LNCaP clone FGC (cell line): ENCODE data around the gene MAGI1.

Experiments used
- DNase-seq: peaks from one replicate; pipeline ENCODE4 v3.0.0-alpha.2; 2011; ENCODE audit warnings: low read depth
- H3K4me3 ChIP-seq: 2 replicates; pipeline ENCODE4 v1.5.1; 2011; ENCODE audit warnings: mild to moderate bottlenecking, low read depth, low read length, control low read depth
- TF ChIP-seq, protein P1 (sequence below): IDR thresholded peaks from 2 replicates; pipeline ENCODE4 v1.5.1; 2012; ENCODE audit warnings: mild to moderate bottlenecking; ENCODE audit not compliant: control insufficient read depth, insufficient read depth; ENCODE audit errors: extremely low read depth

MAGI1 gene

DNA sequence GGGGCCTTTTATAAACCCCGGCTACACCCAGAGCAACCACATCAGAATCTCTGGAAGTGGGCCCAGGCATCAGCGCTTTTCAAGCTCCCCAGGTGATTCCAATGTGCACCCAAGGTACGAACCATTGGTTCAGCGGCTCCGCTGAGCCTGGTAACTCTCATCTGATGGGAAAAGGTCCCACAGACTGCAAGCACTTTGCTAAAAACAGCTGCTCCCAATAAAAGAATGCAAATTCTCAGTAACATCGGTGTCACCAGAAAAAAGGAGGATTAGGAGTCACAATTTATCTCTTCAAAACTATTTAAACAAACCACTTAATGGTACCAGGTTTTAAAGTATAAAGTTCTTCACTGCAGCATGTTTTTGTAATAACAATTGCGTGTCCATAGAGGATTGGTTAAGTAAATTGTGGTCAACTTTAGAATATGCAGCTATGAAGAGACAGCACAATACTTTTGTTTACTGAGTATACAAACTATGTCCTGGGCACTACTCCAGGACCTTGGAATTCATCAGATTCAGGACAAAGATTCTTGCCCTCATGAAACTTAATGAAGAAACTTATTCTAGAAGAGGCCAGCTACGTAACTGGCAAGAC is 690.2 kb downstream of the MAGI1 start:
- peak; percentile 72 for DNase-seq
- H3K4me3 ChIP-seq, result no peak overlapping the region; the same call in 1 of the 2 replicates
- TF ChIP-seq, protein P1, sequence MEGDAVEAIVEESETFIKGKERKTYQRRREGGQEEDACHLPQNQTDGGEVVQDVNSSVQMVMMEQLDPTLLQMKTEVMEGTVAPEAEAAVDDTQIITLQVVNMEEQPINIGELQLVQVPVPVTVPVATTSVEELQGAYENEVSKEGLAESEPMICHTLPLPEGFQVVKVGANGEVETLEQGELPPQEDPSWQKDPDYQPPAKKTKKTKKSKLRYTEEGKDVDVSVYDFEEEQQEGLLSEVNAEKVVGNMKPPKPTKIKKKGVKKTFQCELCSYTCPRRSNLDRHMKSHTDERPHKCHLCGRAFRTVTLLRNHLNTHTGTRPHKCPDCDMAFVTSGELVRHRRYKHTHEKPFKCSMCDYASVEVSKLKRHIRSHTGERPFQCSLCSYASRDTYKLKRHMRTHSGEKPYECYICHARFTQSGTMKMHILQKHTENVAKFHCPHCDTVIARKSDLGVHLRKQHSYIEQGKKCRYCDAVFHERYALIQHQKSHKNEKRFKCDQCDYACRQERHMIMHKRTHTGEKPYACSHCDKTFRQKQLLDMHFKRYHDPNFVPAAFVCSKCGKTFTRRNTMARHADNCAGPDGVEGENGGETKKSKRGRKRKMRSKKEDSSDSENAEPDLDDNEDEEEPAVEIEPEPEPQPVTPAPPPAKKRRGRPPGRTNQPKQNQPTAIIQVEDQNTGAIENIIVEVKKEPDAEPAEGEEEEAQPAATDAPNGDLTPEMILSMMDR, result no peak

DNA sequence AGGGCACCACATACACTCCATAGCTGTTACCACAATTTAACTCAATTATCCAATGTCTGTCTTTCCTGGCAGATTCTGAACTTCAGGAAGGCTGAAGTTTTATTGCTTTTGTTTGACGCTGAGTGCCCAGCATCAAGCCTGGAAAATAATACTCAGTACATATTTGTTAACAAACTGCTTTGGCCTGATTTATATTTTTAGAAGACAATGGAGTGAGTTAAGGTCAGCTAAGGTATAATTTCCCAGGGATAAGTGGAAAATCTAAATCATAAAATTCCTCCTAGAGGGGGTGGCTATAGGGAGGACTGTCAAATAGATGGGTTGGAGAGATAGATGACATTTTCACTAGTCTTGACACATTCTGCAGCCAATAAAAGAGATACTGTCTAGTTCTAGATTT is 691.6 kb downstream of the MAGI1 start:
- DNase-seq, result no peak
- H3K4me3 ChIP-seq, result no peak overlapping the region
- TF ChIP-seq, protein P1, result no peak

DNA sequence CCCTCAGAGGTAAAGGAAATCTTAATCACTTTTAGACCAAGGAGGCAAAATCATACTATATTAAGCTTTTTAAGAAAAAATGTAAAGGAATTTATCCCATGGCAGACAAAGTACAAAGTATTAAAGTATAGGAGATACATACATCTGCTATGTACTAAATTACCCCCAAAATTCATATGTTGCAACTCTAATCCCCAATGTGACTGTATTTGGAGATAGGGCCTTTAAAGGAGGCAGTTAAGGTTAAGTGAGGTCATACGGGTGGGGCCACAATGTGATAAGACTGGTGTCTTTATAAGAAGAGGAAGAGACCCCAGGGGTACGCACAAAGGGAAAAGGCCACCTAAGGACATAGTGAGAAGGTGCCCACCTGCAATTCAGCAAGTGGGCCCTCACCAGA is 693.9 kb downstream of the MAGI1 start:
- TF ChIP-seq, protein P1, result no peak
- no peak for DNase-seq

DNA sequence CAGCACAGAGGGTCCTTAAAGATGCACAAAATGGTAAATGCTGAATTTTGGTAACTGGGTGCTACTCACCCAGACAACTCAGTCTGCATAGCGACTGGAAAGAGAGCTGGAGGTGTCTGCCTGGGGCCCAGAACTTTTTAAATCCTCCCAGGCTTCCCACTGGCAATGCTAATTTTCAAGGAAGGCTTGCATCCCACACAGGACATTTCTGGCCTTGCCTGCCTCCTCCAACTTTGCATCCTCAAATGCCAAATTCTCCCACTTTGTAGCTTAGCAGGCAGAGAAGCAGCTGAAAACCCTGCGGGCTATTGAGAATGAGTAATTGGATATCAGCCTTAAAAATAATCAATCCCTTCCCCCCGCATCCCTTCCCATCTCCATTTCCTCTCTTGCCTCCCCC is 694.3 kb downstream of the MAGI1 start:
- TF ChIP-seq, protein P1, result no peak
- H3K4me3 ChIP-seq, result no peak overlapping the region
- no peak for DNase-seq

More for the DNA sequence above, 693.9 kb downstream of the MAGI1 start:
- H3K4me3 ChIP-seq, result no peak overlapping the region

DNA sequence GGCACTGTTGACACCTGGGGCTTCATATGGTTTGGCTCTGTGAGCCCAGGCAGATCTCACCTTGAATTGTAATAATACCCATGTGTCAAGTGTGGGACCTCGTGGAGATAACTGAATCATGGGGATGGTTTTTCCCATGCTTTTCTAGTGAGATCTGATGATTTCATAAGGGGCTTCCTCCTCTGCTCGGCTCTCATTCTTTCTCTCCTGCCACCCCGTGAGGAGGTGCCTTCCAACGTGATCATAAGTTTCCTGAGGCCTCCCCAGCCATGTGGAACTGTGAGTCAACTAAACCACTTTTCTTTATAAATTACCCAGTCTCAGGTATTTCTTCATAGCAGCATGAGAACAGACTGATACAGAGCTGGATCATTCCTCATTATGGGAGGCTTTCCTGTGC is 695.0 kb downstream of the MAGI1 start:
- H3K4me3 ChIP-seq, result no peak overlapping the region
- no peak for DNase-seq
- TF ChIP-seq, protein P1, result no peak

DNA sequence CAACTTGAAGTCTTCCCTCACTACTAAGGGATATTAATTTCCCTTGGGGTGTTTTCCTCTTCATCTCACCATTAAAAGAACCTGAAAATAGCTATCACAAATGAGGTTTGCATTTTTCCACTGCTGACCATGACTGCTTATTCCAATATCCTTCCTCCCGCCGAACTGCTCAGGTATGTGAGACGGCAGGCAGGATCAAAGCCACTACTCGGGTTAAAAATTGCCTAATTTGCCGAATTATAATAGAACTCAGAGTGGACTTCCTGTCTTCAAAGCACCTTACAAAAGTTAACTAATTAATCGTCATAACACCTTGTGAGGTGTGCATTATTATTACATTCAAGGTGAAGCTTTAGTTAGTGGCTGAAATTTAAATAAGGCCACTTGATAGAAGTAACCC is 695.7 kb downstream of the MAGI1 start:
- TF ChIP-seq, protein P1, result no peak
- DNase-seq, result no peak
- no peak overlapping the region for H3K4me3 ChIP-seq

DNA sequence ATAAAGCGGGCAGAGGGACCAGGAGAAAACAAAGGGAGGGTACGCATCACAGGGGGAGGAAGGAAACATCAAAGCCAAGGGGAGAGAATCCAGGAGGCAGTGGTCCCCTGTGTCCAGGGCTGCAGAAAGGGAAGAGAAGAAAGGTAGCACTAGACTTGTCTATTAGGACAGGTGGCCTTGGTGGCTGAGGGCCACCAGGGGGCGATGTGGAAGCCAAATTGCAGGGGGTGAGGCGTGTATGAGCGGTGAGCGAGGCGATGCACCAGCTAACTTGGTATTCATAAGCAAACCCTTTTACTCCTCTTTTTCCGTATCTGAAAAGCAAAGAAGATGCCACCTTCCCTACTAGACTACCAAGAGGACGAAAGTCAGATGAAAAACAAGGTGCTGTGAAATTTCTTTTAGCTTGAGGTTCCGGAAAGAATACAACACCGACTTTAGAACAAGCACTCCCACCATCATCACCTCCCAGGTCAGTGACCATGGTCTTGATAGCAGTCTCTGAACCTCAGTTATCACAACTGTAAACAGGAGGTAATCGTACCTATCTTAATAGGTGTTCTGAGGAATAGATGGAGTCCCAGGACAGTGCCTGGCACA is 696.5 kb downstream of the MAGI1 start:
- no peak for DNase-seq
- H3K4me3 ChIP-seq, result no peak overlapping the region
- TF ChIP-seq, protein P1, result peak; percentile 95
